Peyer's patch (tissue), 4 donors: ENCODE data around the gene TH. TPM values are rescaled to one million over a fixed set of nuclear protein-coding genes. Genes with fewer than 3 reads are reported as not detected.

Experiments
- DNase-seq, 3 donors: peaks; one replicate each; pipeline ENCODE4 v3.0.0-alpha.2; 2017 to 2019
- H3K27ac ChIP-seq, 4 donors: fragments of 200-600 bp; sonication (generic); one replicate each; pipeline ENCODE4 v1.5.1; 2016 to 2019
- H3K27me3 ChIP-seq, 2 donors: fragments of 200-600 bp; sonication (generic); one replicate each; pipeline ENCODE4 v1.5.1; 2019
- H3K36me3 ChIP-seq, 3 donors: fragments of 200-600 bp; sonication (generic); one replicate each; pipeline ENCODE4 v1.5.1; 2016 to 2019
- H3K4me1 ChIP-seq, 4 donors: fragments of 200-600 bp; sonication (generic); one replicate each; pipeline ENCODE4 v1.5.1; 2016 to 2019
- H3K4me3 ChIP-seq, 4 donors: fragments of 200-600 bp; sonication (generic); 1 replicate in 3 of 4; 2 replicates in 1 of 4; pipeline ENCODE4 v1.5.1; 2016 to 2019; ENCODE audit warnings: mild to moderate bottlenecking in 1 of 4
- H3K9me3 ChIP-seq, 4 donors: fragments of 200-600 bp; sonication (generic); one replicate each; pipeline ENCODE4 v1.5.1; 2016 to 2019; ENCODE audit warnings: mild to moderate bottlenecking in 1 of 4
- CTCF ChIP-seq, 6 experiments: fragments of 450-650 bp in 4 of 6; fragments of 200-600 bp in 2 of 6; sonication (generic) in 1 of 6; IDR thresholded peaks; one replicate each; pipeline ENCODE4 v1.5.1; 2017 to 2019; ENCODE audit warnings: antibody characterized with exemption in 6 of 6, mild to moderate bottlenecking in 3 of 6, moderate library complexity in 1 of 6
- POLR2A ChIP-seq, 2 donors: fragments of 450-650 bp; IDR thresholded peaks; one replicate each; pipeline ENCODE4 v1.5.1; 2017; ENCODE audit warnings: antibody characterized with exemption in 2 of 2, mild to moderate bottlenecking in 2 of 2, moderate library complexity in 2 of 2
- total RNA-seq, 4 donors: library from RNA; depleted of rRNA; stranded (reverse); fragments of >200 nt; gene quantifications; one replicate each; pipeline ENCODE4 v1.1.0, GENCODE V29; 2016

TH gene
- total RNA-seq, 4 donors from 2014 or later: 1.7 TPM; not detected in 3

DNA sequence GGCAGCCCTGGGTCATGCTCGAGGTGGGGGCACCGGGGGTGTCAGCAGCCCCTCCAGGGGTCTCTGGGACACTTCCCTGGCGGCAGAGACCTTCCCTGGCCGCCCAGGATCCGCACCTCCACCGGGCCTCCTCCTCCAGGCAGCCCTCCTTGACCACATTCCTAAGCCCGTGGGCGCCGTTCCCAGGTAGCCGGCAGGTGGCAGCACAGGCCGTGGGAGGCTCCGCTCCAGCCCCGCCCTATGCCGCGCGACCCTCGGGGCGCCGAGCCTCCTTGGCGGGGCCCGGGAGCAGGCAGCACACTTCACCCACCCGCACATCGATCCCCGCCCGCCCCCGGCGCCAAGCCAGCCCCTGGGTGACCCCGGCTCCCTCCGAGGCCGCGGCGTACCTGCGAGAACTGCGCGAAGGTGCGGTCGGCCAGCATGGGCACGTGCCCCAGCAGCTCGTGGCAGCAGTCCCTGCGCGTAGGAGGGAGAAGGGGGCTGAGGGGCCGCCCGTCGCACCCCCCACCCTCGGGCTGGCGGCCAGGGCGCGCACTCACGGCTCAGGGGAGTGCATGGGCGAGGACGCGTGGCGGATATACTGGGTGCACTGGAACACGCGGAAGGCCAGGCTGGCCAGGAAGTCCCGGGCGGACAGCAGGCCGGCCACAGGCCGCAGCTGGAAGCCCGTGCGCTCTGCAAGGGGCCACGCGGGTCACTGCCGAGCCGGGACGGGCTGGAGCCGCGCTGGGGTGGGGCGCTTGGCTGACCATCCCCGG is 5.3 kb downstream of the TH start:
- peaks cover 0 to 7% (median 0%) of the 10 kb centered on the region in 4 donors for H3K4me1 ChIP-seq
- no peaks in the 10 kb centered on the region for H3K27me3 ChIP-seq
- no peak overlapping the region for H3K27ac ChIP-seq
- peak overlapping the region in 3 of 4 donors; percentile 26 to 32 (median 26) for H3K4me3 ChIP-seq
- TF ChIP-seq CTCF (IDR thresholded peaks at IDR 0.05) (peak in 5 of 6 experiments; percentile 12 to 48 (median 44)), POLR2A (IDR thresholded peaks at IDR 0.05) (no peak)
- DNase-seq: no peak
- H3K36me3 ChIP-seq: no peaks in the 10 kb centered on the region
- H3K9me3 ChIP-seq: no peaks in the 10 kb centered on the region

GRCh38 chr11:2165571-2165970 is 6.0 kb downstream of the TH start:
- H3K27me3 ChIP-seq: no peaks in the 10 kb centered on the region
- H3K4me3 ChIP-seq: no peak overlapping the region

DNA sequence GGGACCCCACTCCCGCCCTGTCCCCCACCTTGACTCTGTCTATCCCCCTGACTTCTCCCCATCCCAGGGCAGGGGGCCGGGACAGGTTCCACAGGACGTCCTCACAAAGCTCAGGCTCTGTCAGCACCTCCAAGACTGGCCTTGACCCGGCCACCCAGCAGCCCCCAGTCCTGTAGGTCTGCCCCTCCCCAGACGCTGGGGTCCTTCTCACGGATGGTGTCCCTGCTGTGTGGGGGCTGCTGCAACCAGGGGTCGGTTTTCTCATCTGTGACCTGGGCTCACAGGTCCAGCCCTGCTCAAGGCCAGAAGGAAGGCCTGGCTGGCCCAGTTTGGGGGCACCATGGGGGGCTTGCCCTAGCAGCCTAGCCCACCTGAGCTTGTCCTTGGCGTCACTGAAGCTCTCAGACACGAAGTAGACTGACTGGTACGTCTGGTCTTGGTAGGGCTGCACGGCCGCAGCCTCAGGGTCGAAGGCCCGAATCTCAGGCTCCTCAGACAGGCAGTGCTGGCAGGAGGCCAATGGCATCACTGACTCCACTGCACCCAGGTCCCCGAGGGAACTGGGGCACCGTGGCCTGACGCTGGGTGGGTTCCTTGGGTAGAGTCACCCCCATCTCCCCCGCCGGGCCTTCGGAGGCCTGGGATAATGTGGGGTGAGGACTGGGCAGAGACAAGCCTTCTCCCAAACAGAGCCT is 6.6 kb downstream of the TH start:
- no peaks in the 10 kb centered on the region for H3K27me3 ChIP-seq

More at GRCh38 chr11:2165571-2165970, 6.0 kb downstream of the TH start:
- Histone ChIP-seq H3K27ac (no peak overlapping the region), H3K4me1 (peaks cover 0 to 7% (median 0%) of the 10 kb centered on the region in 4 donors), H3K9me3 (no peaks in the 10 kb centered on the region), H3K36me3 (no peaks in the 10 kb centered on the region)
- TF ChIP-seq CTCF (IDR thresholded peaks at IDR 0.05) (no peak), POLR2A (IDR thresholded peaks at IDR 0.05) (no peak)
- no peak for DNase-seq

DNA sequence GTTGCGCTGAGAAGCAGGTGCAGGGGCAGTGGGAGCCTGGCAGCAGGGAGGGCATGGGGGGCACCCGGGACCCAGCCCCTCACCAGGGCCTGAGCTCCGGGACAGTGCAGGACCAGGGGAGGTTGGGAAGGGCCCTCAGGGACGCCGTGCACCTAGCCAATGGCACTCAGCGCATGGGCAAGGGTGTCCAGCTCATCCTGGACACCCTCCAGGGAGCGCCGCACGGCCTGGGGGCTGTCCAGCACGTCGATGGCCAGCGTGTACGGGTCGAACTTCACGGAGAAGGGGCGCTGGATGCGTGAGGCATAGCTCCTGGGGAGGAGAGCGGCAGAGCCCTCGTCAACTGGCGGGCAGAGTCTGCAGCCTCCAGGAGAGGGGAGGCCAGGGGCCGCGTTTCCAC is 7.5 kb downstream of the TH start:
- H3K9me3 ChIP-seq: no peaks in the 10 kb centered on the region
- no peak overlapping the region for H3K4me3 ChIP-seq
- DNase-seq: no peak
- H3K27me3 ChIP-seq: no peaks in the 10 kb centered on the region
- no peaks in the 10 kb centered on the region for H3K36me3 ChIP-seq
- no peak overlapping the region for H3K27ac ChIP-seq
- peaks cover 0 to 7% (median 0%) of the 10 kb centered on the region in 4 donors for H3K4me1 ChIP-seq
- TF ChIP-seq POLR2A (IDR thresholded peaks at IDR 0.05) (no peak), CTCF (IDR thresholded peaks at IDR 0.05) (no peak)

More for the DNA sequence above, 6.6 kb downstream of the TH start:
- peaks cover 0 to 7% (median 0%) of the 10 kb centered on the region in 4 donors for H3K4me1 ChIP-seq
- H3K4me3 ChIP-seq: no peak overlapping the region
- H3K27ac ChIP-seq: no peak overlapping the region
- no peaks in the 10 kb centered on the region for H3K36me3 ChIP-seq
- no peak for DNase-seq
- TF ChIP-seq POLR2A (IDR thresholded peaks at IDR 0.05): no peak
- no peak for TF ChIP-seq CTCF (IDR thresholded peaks at IDR 0.05)
- no peaks in the 10 kb centered on the region for H3K9me3 ChIP-seq

GRCh38 chr11:2163428-2163978 is 8.1 kb downstream of the TH start:
- no peaks in the 10 kb centered on the region for H3K9me3 ChIP-seq
- TF ChIP-seq CTCF (IDR thresholded peaks at IDR 0.05) (no peak), POLR2A (IDR thresholded peaks at IDR 0.05) (no peak)
- H3K27me3 ChIP-seq: no peaks in the 10 kb centered on the region
- H3K4me3 ChIP-seq: no peak overlapping the region
- H3K4me1 ChIP-seq: peaks cover 0 to 7% (median 0%) of the 10 kb centered on the region in 4 donors
- H3K36me3 ChIP-seq: no peaks in the 10 kb centered on the region
- DNase-seq: no peak
- H3K27ac ChIP-seq: no peak overlapping the region
